ENCODE measurements around the gene RNF207. TPM values are rescaled to one million over a fixed set of nuclear protein-coding genes. Genes with fewer than 3 reads are reported as not detected.

RNF207 gene
- total RNA-seq = 10 to 100 TPM in 1 of 2 donors, 1 to 10 TPM in 1; 1.5 to 20.6 TPM

GRCh38 chr1:6205849-6206519 lies at the start of gene RNF207:
RNF207 (plus strand) TSS chr1:6206119; CDS start chr1:6206536, 417 bp downstream.
- H3K36me3 Mint-ChIP-seq = no peaks in the 10 kb centered on the region
- H3K27ac Mint-ChIP-seq = no peak within 1 kb of the TSS
- peak; percentile 75 to 77 for ATAC-seq
- peak; percentile 62 to 66 for DNase-seq (ENCODE audit: low spot score in 2 of 2)
- H3K9me3 Mint-ChIP-seq = no peaks in the 10 kb centered on the region

- DNase-seq (ENCODE audit: low spot score in 2 of 2) = no peak
- ATAC-seq = peak in 1 of 2 donors; percentile 10
- no peak overlapping the region for H3K27ac Mint-ChIP-seq
- no peaks in the 10 kb centered on the region for H3K36me3 Mint-ChIP-seq
- no peaks in the 10 kb centered on the region for H3K9me3 Mint-ChIP-seq
Observed at GRCh38 chr1:6157132-6157527, 48.8 kb upstream of the RNF207 start.

- H3K9me3 Mint-ChIP-seq = no peaks in the 10 kb centered on the region
- DNase-seq (ENCODE audit: low spot score in 2 of 2) (peak in 1 of 2 donors; percentile 31), ATAC-seq (peak; percentile 83 to 93)
- no peak overlapping the region for H3K27ac Mint-ChIP-seq
- no peaks in the 10 kb centered on the region for H3K36me3 Mint-ChIP-seq
Observed at GRCh38 chr1:6157528-6158174, 48.3 kb upstream of the RNF207 start.

- H3K9me3 Mint-ChIP-seq = no peaks in the 10 kb centered on the region
- ATAC-seq = no peak
- no peaks in the 10 kb centered on the region for H3K36me3 Mint-ChIP-seq
- H3K27ac Mint-ChIP-seq = no peak overlapping the region
- DNase-seq (ENCODE audit: low spot score in 2 of 2) = no peak
Observed at GRCh38 chr1:6158181-6158580, 47.7 kb upstream of the RNF207 start.

- ATAC-seq (no peak), DNase-seq (ENCODE audit: low spot score in 2 of 2) (no peak)
- no peaks in the 10 kb centered on the region for H3K9me3 Mint-ChIP-seq
- no peak overlapping the region for H3K27ac Mint-ChIP-seq
- H3K36me3 Mint-ChIP-seq = no peaks in the 10 kb centered on the region
Observed at GRCh38 chr1:6162341-6162740, 43.6 kb upstream of the RNF207 start.

GRCh38 chr1:6162773-6163172 lies 43.1 kb upstream of the RNF207 start:
- no peaks in the 10 kb centered on the region for H3K36me3 Mint-ChIP-seq
- ATAC-seq = no peak
- no peak overlapping the region for H3K27ac Mint-ChIP-seq
- H3K9me3 Mint-ChIP-seq = no peaks in the 10 kb centered on the region
- no peak for DNase-seq (ENCODE audit: low spot score in 2 of 2)

GRCh38 chr1:6163191-6163972 lies 42.5 kb upstream of the RNF207 start:
- no peaks in the 10 kb centered on the region for H3K9me3 Mint-ChIP-seq
- no peak overlapping the region for H3K27ac Mint-ChIP-seq
- DNase-seq (ENCODE audit: low spot score in 2 of 2) = no peak
- no peak for ATAC-seq
- H3K36me3 Mint-ChIP-seq = no peaks in the 10 kb centered on the region

GRCh38 chr1:6163973-6164617 lies 41.8 kb upstream of the RNF207 start:
- Mint-ChIP-seq H3K9me3 (no peaks in the 10 kb centered on the region), H3K36me3 (no peaks in the 10 kb centered on the region), H3K27ac (no peak overlapping the region)
- ATAC-seq = no peak
- no peak for DNase-seq (ENCODE audit: low spot score in 2 of 2)

- ATAC-seq (no peak), DNase-seq (ENCODE audit: low spot score in 2 of 2) (no peak)
- Mint-ChIP-seq H3K36me3 (no peaks in the 10 kb centered on the region), H3K27ac (no peak overlapping the region), H3K9me3 (no peaks in the 10 kb centered on the region)
Observed at GRCh38 chr1:6165027-6165426, 40.9 kb upstream of the RNF207 start.

- no peaks in the 10 kb centered on the region for H3K36me3 Mint-ChIP-seq
- H3K27ac Mint-ChIP-seq = no peak overlapping the region
- ATAC-seq (no peak), DNase-seq (ENCODE audit: low spot score in 2 of 2) (no peak)
- H3K9me3 Mint-ChIP-seq = no peaks in the 10 kb centered on the region
Observed at GRCh38 chr1:6165441-6165985, 40.4 kb upstream of the RNF207 start.

- DNase-seq (ENCODE audit: low spot score in 2 of 2) (no peak), ATAC-seq (no peak)
- no peak overlapping the region for H3K27ac Mint-ChIP-seq
- H3K9me3 Mint-ChIP-seq = no peaks in the 10 kb centered on the region
- no peaks in the 10 kb centered on the region for H3K36me3 Mint-ChIP-seq
Observed at GRCh38 chr1:6166221-6166620, 39.7 kb upstream of the RNF207 start.

- ATAC-seq (no peak), DNase-seq (ENCODE audit: low spot score in 2 of 2) (no peak)
- Mint-ChIP-seq H3K36me3 (no peaks in the 10 kb centered on the region), H3K9me3 (no peaks in the 10 kb centered on the region), H3K27ac (no peak overlapping the region)
Observed at GRCh38 chr1:6166655-6167390, 39.1 kb upstream of the RNF207 start.

- DNase-seq (ENCODE audit: low spot score in 2 of 2) = no peak
- ATAC-seq = no peak
- no peaks in the 10 kb centered on the region for H3K9me3 Mint-ChIP-seq
- H3K27ac Mint-ChIP-seq = peak overlapping the region in 1 of 2 donors; percentile 9
- no peaks in the 10 kb centered on the region for H3K36me3 Mint-ChIP-seq
Observed at GRCh38 chr1:6167391-6168303, 38.3 kb upstream of the RNF207 start.

- Mint-ChIP-seq H3K27ac (no peak overlapping the region), H3K36me3 (no peaks in the 10 kb centered on the region), H3K9me3 (no peaks in the 10 kb centered on the region)
- DNase-seq (ENCODE audit: low spot score in 2 of 2) = no peak
- no peak for ATAC-seq
Observed at GRCh38 chr1:6168947-6169586, 36.9 kb upstream of the RNF207 start.

Measured in activated naive CD4-positive, alpha-beta T cell treated with anti-CD3 and anti-CD28 coated beads, Interleukin-2, amount 50 U/mL, for 72 hours (primary cell).